GM12878 (cell line): Measurements from ENCODE around the gene ESPL1. TPM values are rescaled to one million over a fixed set of nuclear protein-coding genes. Genes with fewer than 3 reads are reported as not detected.
A peak's percentile ranks its signal among the peaks of the same experiment; 100 is the strongest.

Experiments used
- BMI1 ChIP-seq: fragments of 450-650 bp; IDR thresholded peaks from 2 replicates; pipeline ENCODE4 v1.6.1; 2016; ENCODE audit warnings: mild to moderate bottlenecking, moderate library complexity, borderline replicate concordance
- KLF5 ChIP-seq: fragments of 450-650 bp; IDR thresholded peaks from 2 replicates; pipeline ENCODE4 v1.6.1; 2014; ENCODE audit warnings: mild to moderate bottlenecking; ENCODE audit not compliant: partially characterized antibody
- RBBP5 ChIP-seq: fragments of 200-600 bp; sonication (generic); conservative IDR thresholded peaks from 2 replicates; pipeline ENCODE4 v1.6.1; 2016
- SMAD5 ChIP-seq: IDR thresholded peaks from 2 replicates; pipeline ENCODE4 v1.6.1; 2016; ENCODE audit warnings: antibody characterized with exemption, low read depth
- polyA plus RNA-seq, 11 experiments: library from polyadenylated mRNA; depleted of rRNA in 4 of 11; unstranded in 6 of 11; stranded (reverse) in 5 of 11; fragments of >200 nt; fragmentation: Nextera tagmentation in 4 of 11; fragmentation: Illumina TruSeq in 1 of 11; extraction: Ambion mirVana in 4 of 11; extraction: Trizol in 1 of 11; gene quantifications; 1 replicate in 1 of 11; 2 replicates in 10 of 11; pipeline versions ENCODE4 v1.2.1 to v1.2.3, GENCODE V29; 2011 to 2016; ENCODE audit warnings: inconsistent platforms in 2 of 11, missing spikeins in 2 of 11, low read depth in 1 of 11
- total RNA-seq, 4 experiments: library from RNA; depleted of rRNA in 3 of 4; stranded (reverse); fragments of >200 nt in 3 of 4; fragmentation: Illumina TruSeq in 1 of 4; extraction: Trizol in 1 of 4; gene quantifications; 2 replicates each; pipeline versions ENCODE4 v1.2.1 to v1.2.3, GENCODE V29; 2013 to 2021
- TF ChIP-seq, protein P1 (sequence below): fragments of 450-650 bp; IDR thresholded peaks from 2 replicates; pipeline ENCODE4 v1.6.1; 2017; ENCODE audit warnings: mild to moderate bottlenecking, moderate library complexity
- TF ChIP-seq, protein P2 (sequence below): IDR thresholded peaks from 2 replicates; pipeline ENCODE4 v1.6.1; 2012; ENCODE audit warnings: low read depth, low read length, improper control_type of control experiment
- TF ChIP-seq, protein P3 (sequence below): fragments of 450-650 bp; IDR thresholded peaks from 2 replicates; pipeline ENCODE4 v1.6.1; 2018; ENCODE audit warnings: mild to moderate bottlenecking, low read depth, moderate library complexity; ENCODE audit not compliant: partially characterized antibody

ESPL1 gene
- total and polyA plus RNA-seq, 10 of the 15 experiments (the other 5 are each of a cell fraction or from before 2014, with no cell fraction given) = 2.1 to 61.9 (median 21.2) TPM

DNA sequence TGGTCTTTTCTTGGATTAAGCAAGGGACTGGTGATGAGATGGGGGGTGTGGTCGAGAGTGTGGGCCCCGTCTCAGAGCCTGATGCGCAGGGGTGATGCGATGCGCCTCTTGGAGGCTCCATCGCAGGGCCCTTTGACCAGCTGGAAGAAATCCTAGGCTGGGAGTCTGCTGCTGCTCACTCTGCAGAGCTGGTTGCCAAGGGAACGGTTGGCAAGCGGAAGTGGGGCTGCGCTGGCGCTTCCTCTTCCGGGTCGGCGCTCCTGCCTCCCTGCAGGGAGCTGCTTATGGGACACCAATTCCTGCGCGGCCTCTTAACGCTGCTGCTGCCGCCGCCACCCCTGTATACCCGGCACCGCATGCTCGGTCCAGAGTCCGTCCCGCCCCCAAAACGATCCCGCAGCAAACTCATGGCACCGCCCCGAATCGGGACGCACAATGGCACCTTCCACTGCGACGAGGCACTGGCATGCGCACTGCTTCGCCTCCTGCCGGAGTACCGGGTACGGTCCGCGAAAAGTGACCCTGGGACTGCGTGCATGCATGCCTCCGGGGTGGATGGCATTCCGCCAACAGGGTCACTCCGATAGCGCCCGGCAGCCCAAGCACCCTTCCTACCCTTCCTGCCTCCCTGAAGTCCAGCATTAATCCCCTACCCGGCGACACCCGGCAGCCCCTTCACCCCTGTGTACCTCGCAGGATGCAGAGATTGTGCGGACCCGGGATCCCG, 31.5 kb downstream of the ESPL1 start, which contains the start of gene MYG1 (continued):
- TF ChIP-seq, protein P1, sequence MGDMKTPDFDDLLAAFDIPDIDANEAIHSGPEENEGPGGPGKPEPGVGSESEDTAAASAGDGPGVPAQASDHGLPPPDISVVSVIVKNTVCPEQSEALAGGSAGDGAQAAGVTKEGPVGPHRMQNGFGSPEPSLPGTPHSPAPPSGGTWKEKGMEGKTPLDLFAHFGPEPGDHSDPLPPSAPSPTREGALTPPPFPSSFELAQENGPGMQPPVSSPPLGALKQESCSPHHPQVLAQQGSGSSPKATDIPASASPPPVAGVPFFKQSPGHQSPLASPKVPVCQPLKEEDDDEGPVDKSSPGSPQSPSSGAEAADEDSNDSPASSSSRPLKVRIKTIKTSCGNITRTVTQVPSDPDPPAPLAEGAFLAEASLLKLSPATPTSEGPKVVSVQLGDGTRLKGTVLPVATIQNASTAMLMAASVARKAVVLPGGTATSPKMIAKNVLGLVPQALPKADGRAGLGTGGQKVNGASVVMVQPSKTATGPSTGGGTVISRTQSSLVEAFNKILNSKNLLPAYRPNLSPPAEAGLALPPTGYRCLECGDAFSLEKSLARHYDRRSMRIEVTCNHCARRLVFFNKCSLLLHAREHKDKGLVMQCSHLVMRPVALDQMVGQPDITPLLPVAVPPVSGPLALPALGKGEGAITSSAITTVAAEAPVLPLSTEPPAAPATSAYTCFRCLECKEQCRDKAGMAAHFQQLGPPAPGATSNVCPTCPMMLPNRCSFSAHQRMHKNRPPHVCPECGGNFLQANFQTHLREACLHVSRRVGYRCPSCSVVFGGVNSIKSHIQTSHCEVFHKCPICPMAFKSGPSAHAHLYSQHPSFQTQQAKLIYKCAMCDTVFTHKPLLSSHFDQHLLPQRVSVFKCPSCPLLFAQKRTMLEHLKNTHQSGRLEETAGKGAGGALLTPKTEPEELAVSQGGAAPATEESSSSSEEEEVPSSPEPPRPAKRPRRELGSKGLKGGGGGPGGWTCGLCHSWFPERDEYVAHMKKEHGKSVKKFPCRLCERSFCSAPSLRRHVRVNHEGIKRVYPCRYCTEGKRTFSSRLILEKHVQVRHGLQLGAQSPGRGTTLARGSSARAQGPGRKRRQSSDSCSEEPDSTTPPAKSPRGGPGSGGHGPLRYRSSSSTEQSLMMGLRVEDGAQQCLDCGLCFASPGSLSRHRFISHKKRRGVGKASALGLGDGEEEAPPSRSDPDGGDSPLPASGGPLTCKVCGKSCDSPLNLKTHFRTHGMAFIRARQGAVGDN = peak; percentile 79; the same call in 1 of the 2 replicates
- TF ChIP-seq, protein P2, sequence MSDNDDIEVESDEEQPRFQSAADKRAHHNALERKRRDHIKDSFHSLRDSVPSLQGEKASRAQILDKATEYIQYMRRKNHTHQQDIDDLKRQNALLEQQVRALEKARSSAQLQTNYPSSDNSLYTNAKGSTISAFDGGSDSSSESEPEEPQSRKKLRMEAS = peak; percentile 61
- peak; percentile 69; the same call in 1 of the 2 replicates for TF ChIP-seq SMAD5
- no peak for TF ChIP-seq RBBP5
- TF ChIP-seq, protein P3, sequence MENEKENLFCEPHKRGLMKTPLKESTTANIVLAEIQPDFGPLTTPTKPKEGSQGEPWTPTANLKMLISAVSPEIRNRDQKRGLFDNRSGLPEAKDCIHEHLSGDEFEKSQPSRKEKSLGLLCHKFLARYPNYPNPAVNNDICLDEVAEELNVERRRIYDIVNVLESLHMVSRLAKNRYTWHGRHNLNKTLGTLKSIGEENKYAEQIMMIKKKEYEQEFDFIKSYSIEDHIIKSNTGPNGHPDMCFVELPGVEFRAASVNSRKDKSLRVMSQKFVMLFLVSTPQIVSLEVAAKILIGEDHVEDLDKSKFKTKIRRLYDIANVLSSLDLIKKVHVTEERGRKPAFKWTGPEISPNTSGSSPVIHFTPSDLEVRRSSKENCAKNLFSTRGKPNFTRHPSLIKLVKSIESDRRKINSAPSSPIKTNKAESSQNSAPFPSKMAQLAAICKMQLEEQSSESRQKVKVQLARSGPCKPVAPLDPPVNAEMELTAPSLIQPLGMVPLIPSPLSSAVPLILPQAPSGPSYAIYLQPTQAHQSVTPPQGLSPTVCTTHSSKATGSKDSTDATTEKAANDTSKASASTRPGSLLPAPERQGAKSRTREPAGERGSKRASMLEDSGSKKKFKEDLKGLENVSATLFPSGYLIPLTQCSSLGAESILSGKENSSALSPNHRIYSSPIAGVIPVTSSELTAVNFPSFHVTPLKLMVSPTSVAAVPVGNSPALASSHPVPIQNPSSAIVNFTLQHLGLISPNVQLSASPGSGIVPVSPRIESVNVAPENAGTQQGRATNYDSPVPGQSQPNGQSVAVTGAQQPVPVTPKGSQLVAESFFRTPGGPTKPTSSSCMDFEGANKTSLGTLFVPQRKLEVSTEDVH = peak; percentile 93
- peak; percentile 96 for TF ChIP-seq BMI1
- TF ChIP-seq KLF5 = peak; percentile 78
